Measurements from ENCODE around the gene SLC38A9. TPM values are rescaled to one million over a fixed set of nuclear protein-coding genes. Genes with fewer than 3 reads are reported as not detected.
A peak's percentile ranks its signal among the peaks of the same experiment; 100 is the strongest.
"Not testable (repeated sequence)": the region's sequence is repeated elsewhere in the genome, so short reads cannot be mapped to it uniquely, and the experiment has no call there.

Gene SLC38A9
- total RNA-seq, 1 experiment from 2014 or later: 7.4 TPM

GRCh38 chr5:55613112-55613868, 98.8 kb downstream of the SLC38A9 start:
- DNase-seq (ENCODE audit: low spot score): no peak

GRCh38 chr5:55610542-55610941, 101.6 kb downstream of the SLC38A9 start:
- no peak for DNase-seq (ENCODE audit: low spot score)

GRCh38 chr5:55609413-55609812, 102.7 kb downstream of the SLC38A9 start:
- no peak for DNase-seq (ENCODE audit: low spot score)

GRCh38 chr5:55608595-55609349, 103.4 kb downstream of the SLC38A9 start:
- DNase-seq (ENCODE audit: low spot score): no peak

- DNase-seq (ENCODE audit: low spot score): not testable (repeated sequence)
Measured at GRCh38 chr5:55607309-55607708, 104.8 kb downstream of the SLC38A9 start.

- no peak for DNase-seq (ENCODE audit: low spot score)
Measured at GRCh38 chr5:55604611-55605067, 107.5 kb downstream of the SLC38A9 start.

GRCh38 chr5:55603922-55604321, 108.2 kb downstream of the SLC38A9 start:
- DNase-seq (ENCODE audit: low spot score): no peak

GRCh38 chr5:55601628-55602027, 110.5 kb downstream of the SLC38A9 start:
- no peak for DNase-seq (ENCODE audit: low spot score)

- DNase-seq (ENCODE audit: low spot score): peak; percentile 85
Measured at GRCh38 chr5:55601204-55601618, 110.9 kb downstream of the SLC38A9 start.

- DNase-seq (ENCODE audit: low spot score): peak; percentile 44
Measured at GRCh38 chr5:55600497-55601203, 111.5 kb downstream of the SLC38A9 start.

- no peak for DNase-seq (ENCODE audit: low spot score)
Measured at GRCh38 chr5:55600086-55600485, 112.0 kb downstream of the SLC38A9 start.

GRCh38 chr5:55599148-55600050, 112.7 kb downstream of the SLC38A9 start:
- DNase-seq (ENCODE audit: low spot score): no peak

GRCh38 chr5:55597014-55597981, 114.8 kb downstream of the SLC38A9 start:
- DNase-seq (ENCODE audit: low spot score): peak; percentile 39

GRCh38 chr5:55594671-55595070, 117.5 kb downstream of the SLC38A9 start:
- no peak for DNase-seq (ENCODE audit: low spot score)

GRCh38 chr5:55593115-55593472, 119.0 kb downstream of the SLC38A9 start:
- DNase-seq (ENCODE audit: low spot score): no peak

- no peak for DNase-seq (ENCODE audit: low spot score)
Measured at GRCh38 chr5:55592388-55593114, 119.6 kb downstream of the SLC38A9 start.

GRCh38 chr5:55591686-55592085, 120.4 kb downstream of the SLC38A9 start:
- DNase-seq (ENCODE audit: low spot score): no peak

- DNase-seq (ENCODE audit: low spot score): no peak
Measured at GRCh38 chr5:55585206-55585610, 126.9 kb downstream of the SLC38A9 start.
